Left ventricle myocardium inferior (tissue), 1 donor: ENCODE measurements around the gene TRAF3IP1. TPM values are rescaled to one million over a fixed set of nuclear protein-coding genes. Genes with fewer than 3 reads are reported as not detected.

Experiments
- DNase-seq: peaks from one replicate; pipeline ENCODE4 v3.0.0-alpha.2; 2020
- H3K27ac ChIP-seq: fragments of 200-600 bp; replicated peaks from 2 replicates; pipeline ENCODE4 v1.8.0; 2021
- H3K27me3 ChIP-seq: fragments of 200-600 bp; 2 replicates; pipeline ENCODE4 v1.8.0; 2021; ENCODE audit warnings: low read depth
- H3K36me3 ChIP-seq: fragments of 200-600 bp; 2 replicates; pipeline ENCODE4 v1.8.0; 2021
- H3K4me1 ChIP-seq: fragments of 200-600 bp; 2 replicates; pipeline ENCODE4 v1.8.0; 2021
- H3K4me3 ChIP-seq: fragments of 200-600 bp; 2 replicates; pipeline ENCODE4 v1.8.0; 2021; ENCODE audit warnings: mild to moderate bottlenecking, moderate library complexity
- H3K9me3 ChIP-seq: fragments of 200-600 bp; replicated peaks from 2 replicates; pipeline ENCODE4 v1.8.0; 2021
- CTCF ChIP-seq: fragments of 200-600 bp; IDR thresholded peaks from 2 replicates; pipeline ENCODE4 v1.8.0; 2021; ENCODE audit warnings: antibody characterized with exemption, mild to moderate bottlenecking, borderline replicate concordance
- intact Hi-C: fragments of 100-400 bp; cut with micrococcal nuclease; formaldehyde crosslinking; loops from one replicate; pipeline ENCODE4 v1.11.0; 2022
- total RNA-seq: library from RNA; stranded (reverse); fragmentation: NEBNext Ultra II Directional; extraction: Animal tissue kit (Norgen Biotek cat#: 25700); gene quantifications from one replicate; pipeline ENCODE4 v1.2.1, GENCODE V29; 2021
- donor health status: DM: no; HTN: yes; CAD: no; lungs with severe emphysema.

Gene TRAF3IP1
- total RNA-seq, 1 donor from 2014 or later = 14.6 TPM

DNA sequence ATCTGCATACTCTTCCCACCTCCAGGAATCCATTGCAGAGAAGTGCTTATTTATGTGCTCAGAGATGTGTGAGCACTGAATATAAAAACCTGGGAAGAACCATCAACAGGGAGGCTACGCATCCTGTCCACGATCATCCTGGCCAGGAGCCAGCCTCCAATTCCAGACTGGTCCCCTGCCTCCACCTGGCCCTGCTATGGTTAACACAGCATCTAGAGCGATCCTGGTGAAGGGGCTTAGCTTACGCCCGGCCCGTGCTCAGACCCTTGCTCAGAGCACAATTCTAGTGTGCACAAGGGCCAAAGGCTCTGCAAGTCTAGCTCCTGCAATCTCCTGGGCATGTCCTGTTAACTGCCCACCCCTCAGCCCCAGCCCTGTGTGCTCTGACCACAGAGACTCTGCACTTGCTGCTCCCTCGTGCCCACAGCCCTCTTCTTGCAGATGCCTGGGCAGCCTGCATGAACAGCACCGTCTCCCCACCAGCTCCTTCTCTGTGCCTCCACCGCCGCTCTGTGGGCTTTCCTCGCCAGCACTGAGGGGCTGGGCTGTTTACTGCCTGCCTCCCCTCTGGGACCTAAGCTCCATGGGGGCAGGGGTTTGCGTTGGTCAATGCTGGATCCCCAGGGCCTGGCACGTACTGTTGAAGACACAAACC is 38.4 kb upstream of the TRAF3IP1 start:
- Histone ChIP-seq H3K27me3 (no peaks in the 10 kb centered on the region), H3K9me3 (no peaks in the 10 kb centered on the region), H3K4me1 (peaks cover 62% of the 10 kb centered on the region), H3K4me3 (no peak overlapping the region), H3K27ac (no peak overlapping the region), H3K36me3 (peaks cover 9% of the 10 kb centered on the region)
- TF ChIP-seq CTCF = no peak
- intact Hi-C loops = no loop called here
- DNase-seq = no peak

- H3K27ac ChIP-seq = no peak overlapping the region
- intact Hi-C loops = no loop called here
These were observed 37.2 kb upstream of the TRAF3IP1 start for GRCh38 chr2:238282861-238283738.

DNA sequence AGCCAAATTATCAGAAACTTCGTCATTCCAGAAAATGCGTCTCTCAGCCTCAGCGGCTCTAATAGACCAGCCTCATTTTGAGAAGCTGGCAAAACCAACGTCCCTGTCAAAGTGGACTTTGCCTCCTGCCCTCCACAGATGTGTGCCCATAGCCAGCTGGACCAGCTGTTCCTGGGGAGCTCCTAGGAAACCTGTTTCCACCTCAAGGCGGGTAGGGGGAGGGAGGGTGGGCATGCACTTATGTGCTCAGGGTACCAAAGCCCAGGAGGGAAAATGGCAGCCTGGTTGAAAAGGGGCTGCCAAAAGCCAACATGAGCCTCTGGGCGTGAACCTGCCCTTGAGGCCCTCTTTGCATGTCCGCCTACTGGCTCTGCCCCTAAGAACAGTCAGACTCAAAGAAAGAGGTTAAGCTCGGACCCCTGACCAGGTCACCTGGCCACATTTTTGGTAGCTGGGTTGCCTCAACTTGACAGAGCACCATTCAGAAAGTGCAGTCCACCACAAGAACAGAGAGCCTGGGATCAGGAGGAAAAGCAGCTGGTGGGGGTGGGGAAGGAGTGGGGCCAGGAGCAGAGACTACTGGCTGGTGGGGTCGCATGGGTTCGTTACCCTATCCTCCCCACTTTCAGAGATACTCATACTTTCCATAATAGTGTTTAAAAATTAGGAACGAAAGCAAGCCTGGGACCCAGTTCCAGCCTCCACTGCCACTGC is 35.4 kb upstream of the TRAF3IP1 start:
- Histone ChIP-seq H3K27me3 (no peaks in the 10 kb centered on the region), H3K36me3 (no peaks in the 10 kb centered on the region), H3K27ac (peak overlapping the region; percentile 87), H3K9me3 (no peaks in the 10 kb centered on the region), H3K4me3 (no peak overlapping the region), H3K4me1 (peaks cover 75% of the 10 kb centered on the region)
- intact Hi-C loops = no loop called here
- no peak for DNase-seq
- TF ChIP-seq CTCF = no peak

More at GRCh38 chr2:238282861-238283738, 37.2 kb upstream of the TRAF3IP1 start:
- DNase-seq = no peak
- TF ChIP-seq CTCF = no peak
- H3K9me3 ChIP-seq = no peaks in the 10 kb centered on the region
- peaks cover 73% of the 10 kb centered on the region for H3K4me1 ChIP-seq
- no peaks in the 10 kb centered on the region for H3K27me3 ChIP-seq
- H3K36me3 ChIP-seq = no peaks in the 10 kb centered on the region
- no peak overlapping the region for H3K4me3 ChIP-seq

DNA sequence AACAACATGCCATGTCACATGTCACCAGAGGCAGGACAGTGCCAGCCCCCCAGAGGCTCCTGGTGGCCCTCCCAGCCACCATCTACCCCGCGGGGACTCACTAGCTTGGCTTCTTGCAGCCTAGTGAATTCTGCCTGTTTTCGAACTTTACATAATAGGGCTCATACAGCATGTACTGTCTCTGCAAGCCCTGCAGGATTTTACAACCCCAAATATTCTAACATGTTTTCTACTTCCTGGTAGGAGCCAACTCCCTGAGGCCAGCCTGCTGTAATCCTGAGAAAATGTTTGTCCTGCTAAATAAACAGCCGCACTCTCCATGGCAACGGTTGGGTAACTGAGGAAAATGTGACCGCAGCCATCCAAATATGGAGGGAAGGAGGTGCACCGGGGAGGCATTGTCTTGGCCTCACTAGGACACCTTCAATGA is 34.6 kb upstream of the TRAF3IP1 start:
- Histone ChIP-seq H3K27me3 (no peaks in the 10 kb centered on the region), H3K4me1 (peaks cover 82% of the 10 kb centered on the region), H3K9me3 (no peaks in the 10 kb centered on the region), H3K36me3 (no peaks in the 10 kb centered on the region), H3K4me3 (no peak overlapping the region), H3K27ac (peak overlapping the region; percentile 87)
- intact Hi-C loops = no loop called here
- TF ChIP-seq CTCF = no peak
- DNase-seq = peak; percentile 60

DNA sequence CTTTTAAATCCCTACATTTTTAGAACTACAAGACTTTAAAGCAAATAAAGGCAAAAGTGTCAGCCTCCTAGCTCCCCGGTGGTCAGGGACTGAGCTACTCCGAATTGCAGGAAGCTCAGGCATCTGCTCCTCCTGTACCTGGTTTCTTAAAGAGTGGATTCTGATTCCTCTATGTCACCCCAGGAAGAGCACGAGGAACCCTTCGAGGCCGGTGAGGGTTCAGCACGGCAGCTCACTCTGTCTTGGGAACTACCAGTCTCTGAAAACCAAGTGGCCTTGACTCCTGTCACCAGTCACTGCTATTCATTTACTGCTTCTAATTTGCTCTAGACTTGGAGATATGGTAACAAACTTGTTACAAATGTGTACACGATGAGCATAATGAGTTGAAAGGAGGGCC is 34.2 kb upstream of the TRAF3IP1 start:
- Histone ChIP-seq H3K9me3 (no peaks in the 10 kb centered on the region), H3K27me3 (no peaks in the 10 kb centered on the region), H3K4me1 (peaks cover 86% of the 10 kb centered on the region), H3K4me3 (peak overlapping the region; percentile 90), H3K36me3 (no peaks in the 10 kb centered on the region), H3K27ac (peak overlapping the region; percentile 87)
- no peak for TF ChIP-seq CTCF
- intact Hi-C loops = no loop called here
- DNase-seq = no peak
